Measurements from ENCODE around the gene FSIP1.
"Not testable (repeated sequence)": the region's sequence is repeated elsewhere in the genome, so short reads cannot be mapped to it uniquely, and the experiment has no call there.

FSIP1 gene

GRCh38 chr15:39782441-39783138 lies at the start of gene FSIP1:
Gene FSIP1 (minus strand): TSS chr15:39782841. CDS start chr15:39776524, 6,317 bp downstream.
- H3K4me3 ChIP-seq (ENCODE audit: low read length) = peak within 1 kb of the TSS; percentile 96

GRCh38 chr15:39830166-39830565 lies 47.5 kb upstream of the FSIP1 start:
- Histone ChIP-seq H3K4me3 (ENCODE audit: low read length) (no peak overlapping the region), H3K27me3 (ENCODE audit: control insufficient read depth, insufficient read depth, low read length) (no peaks in the 10 kb centered on the region), H3K27ac (ENCODE audit: low read length) (no peak overlapping the region), H3K9me3 (ENCODE audit: control insufficient read depth, insufficient read depth, low read length) (no peaks in the 10 kb centered on the region), H3K4me1 (ENCODE audit: control insufficient read depth, insufficient read depth, low read length) (peaks cover 3% of the 10 kb centered on the region; the same call in 1 of the 2 replicates), H3K36me3 (ENCODE audit: control insufficient read depth, insufficient read depth, low read length) (no peaks in the 10 kb centered on the region)
- no CpG with 5 or more reads among the region's 1 CpG for WGBS (ENCODE audit: insufficient coverage, insufficient read length)
- no peak for DNase-seq (ENCODE audit: low read depth, low spot score)

More at GRCh38 chr15:39782441-39783138, at the start of gene FSIP1:
- Histone ChIP-seq H3K27ac (ENCODE audit: low read length) (no peak within 1 kb of the TSS), H3K9me3 (ENCODE audit: control insufficient read depth, insufficient read depth, low read length) (no peaks in the 10 kb centered on the region), H3K27me3 (ENCODE audit: control insufficient read depth, insufficient read depth, low read length) (no peaks in the 10 kb centered on the region), H3K4me1 (ENCODE audit: control insufficient read depth, insufficient read depth, low read length) (peaks cover 6% of the 10 kb centered on the region; the same call in 1 of the 2 replicates), H3K36me3 (ENCODE audit: control insufficient read depth, insufficient read depth, low read length) (no peaks in the 10 kb centered on the region)
- DNase-seq (ENCODE audit: low read depth, low spot score) = peak; percentile 88
- WGBS (ENCODE audit: insufficient coverage, insufficient read length) = no CpG with 5 or more reads among the region's 64 CpGs

- Histone ChIP-seq H3K27me3 (ENCODE audit: control insufficient read depth, insufficient read depth, low read length) (no peaks in the 10 kb centered on the region), H3K9me3 (ENCODE audit: control insufficient read depth, insufficient read depth, low read length) (no peaks in the 10 kb centered on the region), H3K36me3 (ENCODE audit: control insufficient read depth, insufficient read depth, low read length) (no peaks in the 10 kb centered on the region; the same call in 1 of the 2 replicates), H3K4me3 (ENCODE audit: low read length) (no peak overlapping the region), H3K4me1 (ENCODE audit: control insufficient read depth, insufficient read depth, low read length) (peaks cover 3% of the 10 kb centered on the region; the same call in 1 of the 2 replicates), H3K27ac (ENCODE audit: low read length) (no peak overlapping the region)
- DNase-seq (ENCODE audit: low read depth, low spot score) = no peak
- WGBS (ENCODE audit: insufficient coverage, insufficient read length) = no CpG with 5 or more reads among the region's 6 CpGs
Measured at GRCh38 chr15:39828374-39828931, 45.8 kb upstream of the FSIP1 start.

GRCh38 chr15:39826975-39827374 lies 44.3 kb upstream of the FSIP1 start:
- Histone ChIP-seq H3K27me3 (ENCODE audit: control insufficient read depth, insufficient read depth, low read length) (no peaks in the 10 kb centered on the region), H3K9me3 (ENCODE audit: control insufficient read depth, insufficient read depth, low read length) (no peaks in the 10 kb centered on the region), H3K4me1 (ENCODE audit: control insufficient read depth, insufficient read depth, low read length) (peaks cover 4% of the 10 kb centered on the region; the same call in 1 of the 2 replicates), H3K27ac (ENCODE audit: low read length) (no peak overlapping the region), H3K36me3 (ENCODE audit: control insufficient read depth, insufficient read depth, low read length) (no peaks in the 10 kb centered on the region; the same call in 1 of the 2 replicates), H3K4me3 (ENCODE audit: low read length) (no peak overlapping the region)
- DNase-seq (ENCODE audit: low read depth, low spot score) = no peak
- no CpG with 5 or more reads among the region's 2 CpGs for WGBS (ENCODE audit: insufficient coverage, insufficient read length)

GRCh38 chr15:39823634-39824033 lies 41.0 kb upstream of the FSIP1 start:
- Histone ChIP-seq H3K36me3 (ENCODE audit: control insufficient read depth, insufficient read depth, low read length) (no peaks in the 10 kb centered on the region; the same call in 1 of the 2 replicates), H3K27me3 (ENCODE audit: control insufficient read depth, insufficient read depth, low read length) (no peaks in the 10 kb centered on the region), H3K9me3 (ENCODE audit: control insufficient read depth, insufficient read depth, low read length) (no peaks in the 10 kb centered on the region), H3K4me3 (ENCODE audit: low read length) (no peak overlapping the region), H3K4me1 (ENCODE audit: control insufficient read depth, insufficient read depth, low read length) (peaks cover 4% of the 10 kb centered on the region; the same call in 1 of the 2 replicates), H3K27ac (ENCODE audit: low read length) (no peak overlapping the region)
- no peak for DNase-seq (ENCODE audit: low read depth, low spot score)
- WGBS (ENCODE audit: insufficient coverage, insufficient read length) = no CpG with 5 or more reads among the region's 2 CpGs

GRCh38 chr15:39820050-39820602 lies 37.5 kb upstream of the FSIP1 start:
- no CpG with 5 or more reads among the region's 3 CpGs for WGBS (ENCODE audit: insufficient coverage, insufficient read length)
- no peak overlapping the region for H3K27ac ChIP-seq (ENCODE audit: low read length)
- no peak overlapping the region for H3K4me3 ChIP-seq (ENCODE audit: low read length)

GRCh38 chr15:39819533-39819932 lies 36.9 kb upstream of the FSIP1 start:
- H3K4me3 ChIP-seq (ENCODE audit: low read length) = no peak overlapping the region
- no peak for DNase-seq (ENCODE audit: low read depth, low spot score)
- no peaks in the 10 kb centered on the region for H3K27me3 ChIP-seq (ENCODE audit: control insufficient read depth, insufficient read depth, low read length)
- H3K27ac ChIP-seq (ENCODE audit: low read length) = no peak overlapping the region
- peaks cover 4% of the 10 kb centered on the region; the same call in 1 of the 2 replicates for H3K4me1 ChIP-seq (ENCODE audit: control insufficient read depth, insufficient read depth, low read length)
- no peaks in the 10 kb centered on the region; the same call in 1 of the 2 replicates for H3K36me3 ChIP-seq (ENCODE audit: control insufficient read depth, insufficient read depth, low read length)
- WGBS (ENCODE audit: insufficient coverage, insufficient read length) = no CpG with 5 or more reads among the region's 3 CpGs
- no peaks in the 10 kb centered on the region for H3K9me3 ChIP-seq (ENCODE audit: control insufficient read depth, insufficient read depth, low read length)

More at GRCh38 chr15:39820050-39820602, 37.5 kb upstream of the FSIP1 start:
- Histone ChIP-seq H3K9me3 (ENCODE audit: control insufficient read depth, insufficient read depth, low read length) (no peaks in the 10 kb centered on the region), H3K4me1 (ENCODE audit: control insufficient read depth, insufficient read depth, low read length) (peaks cover 4% of the 10 kb centered on the region; the same call in 1 of the 2 replicates), H3K27me3 (ENCODE audit: control insufficient read depth, insufficient read depth, low read length) (no peaks in the 10 kb centered on the region), H3K36me3 (ENCODE audit: control insufficient read depth, insufficient read depth, low read length) (no peaks in the 10 kb centered on the region; the same call in 1 of the 2 replicates)
- no peak for DNase-seq (ENCODE audit: low read depth, low spot score)

GRCh38 chr15:39817892-39818291 lies 35.3 kb upstream of the FSIP1 start:
- Histone ChIP-seq H3K4me3 (ENCODE audit: low read length) (no peak overlapping the region), H3K4me1 (ENCODE audit: control insufficient read depth, insufficient read depth, low read length) (peaks cover 2% of the 10 kb centered on the region; the same call in 1 of the 2 replicates), H3K36me3 (ENCODE audit: control insufficient read depth, insufficient read depth, low read length) (no peaks in the 10 kb centered on the region), H3K27me3 (ENCODE audit: control insufficient read depth, insufficient read depth, low read length) (no peaks in the 10 kb centered on the region), H3K27ac (ENCODE audit: low read length) (no peak overlapping the region), H3K9me3 (ENCODE audit: control insufficient read depth, insufficient read depth, low read length) (no peaks in the 10 kb centered on the region)
- DNase-seq (ENCODE audit: low read depth, low spot score) = no peak

GRCh38 chr15:39814489-39814888 lies 31.8 kb upstream of the FSIP1 start:
- Histone ChIP-seq H3K27me3 (ENCODE audit: control insufficient read depth, insufficient read depth, low read length) (no peaks in the 10 kb centered on the region), H3K4me1 (ENCODE audit: control insufficient read depth, insufficient read depth, low read length) (0 out of 2 replicates have a peak, but pooled peaks cover 1% of the 10 kb centered on the region), H3K9me3 (ENCODE audit: control insufficient read depth, insufficient read depth, low read length) (no peaks in the 10 kb centered on the region), H3K36me3 (ENCODE audit: control insufficient read depth, insufficient read depth, low read length) (no peaks in the 10 kb centered on the region), H3K27ac (ENCODE audit: low read length) (no peak overlapping the region), H3K4me3 (ENCODE audit: low read length) (no peak overlapping the region)
- no peak for DNase-seq (ENCODE audit: low read depth, low spot score)
- WGBS (ENCODE audit: insufficient coverage, insufficient read length) = no CpG with 5 or more reads among the region's 1 CpG

GRCh38 chr15:39812651-39813050 lies 30.0 kb upstream of the FSIP1 start:
- not testable (repeated sequence) for DNase-seq (ENCODE audit: low read depth, low spot score); H3K36me3 ChIP-seq (ENCODE audit: control insufficient read depth, insufficient read depth, low read length); H3K4me3 ChIP-seq (ENCODE audit: low read length); H3K4me1 ChIP-seq (ENCODE audit: control insufficient read depth, insufficient read depth, low read length); H3K27me3 ChIP-seq (ENCODE audit: control insufficient read depth, insufficient read depth, low read length); H3K9me3 ChIP-seq (ENCODE audit: control insufficient read depth, insufficient read depth, low read length); H3K27ac ChIP-seq (ENCODE audit: low read length)
- no CpG with 5 or more reads among the region's 3 CpGs for WGBS (ENCODE audit: insufficient coverage, insufficient read length)
